Globus pallidus (tissue), 1 donor: ENCODE results near the gene CENPO.
"Not testable (repeated sequence)": the region's sequence is repeated elsewhere in the genome, so short reads cannot be mapped to it uniquely, and the experiment has no call there.

Experiments used
- DNase-seq: peaks from one replicate; pipeline ENCODE4 v3.0.0-alpha.2; 2015; ENCODE audit warnings: low spot score

Gene CENPO

GRCh38 chr2:24788816-24789215 lies 4.4 kb upstream of the CENPO start:
- DNase-seq = no peak

GRCh38 chr2:24791452-24791851 lies 1.8 kb upstream of the CENPO start:
- no peak for DNase-seq

- no peak for DNase-seq
Observed at GRCh38 chr2:24792542-24792873, 717 bp upstream of the CENPO start.

- no peak for DNase-seq
Observed at GRCh38 chr2:24793761-24794435, 673 bp downstream of the CENPO start.

GRCh38 chr2:24797644-24798043 lies 4.4 kb downstream of the CENPO start:
- no peak for DNase-seq

- not testable (repeated sequence) for DNase-seq
Observed at GRCh38 chr2:24800487-24800886, 7.3 kb downstream of the CENPO start.

GRCh38 chr2:24805811-24806660 lies 12.8 kb downstream of the CENPO start:
- not testable (repeated sequence) for DNase-seq

- no peak for DNase-seq
Observed at GRCh38 chr2:24806661-24807036, 13.4 kb downstream of the CENPO start.

GRCh38 chr2:24809316-24810007 lies 16.2 kb downstream of the CENPO start:
- no peak for DNase-seq

GRCh38 chr2:24813691-24814137 lies 20.5 kb downstream of the CENPO start:
- DNase-seq = no peak

- DNase-seq = no peak
Observed at GRCh38 chr2:24814516-24814915, 21.3 kb downstream of the CENPO start.

- no peak for DNase-seq
Observed at GRCh38 chr2:24815171-24815570, 21.9 kb downstream of the CENPO start.

- DNase-seq = no peak
Observed at GRCh38 chr2:24816404-24816803, 23.2 kb downstream of the CENPO start.

- DNase-seq = no peak
Observed at GRCh38 chr2:24816884-24817283, 23.7 kb downstream of the CENPO start.

- no peak for DNase-seq
Observed at GRCh38 chr2:24818721-24819167, 25.5 kb downstream of the CENPO start.

GRCh38 chr2:24819442-24820174 lies 26.4 kb downstream of the CENPO start:
- no peak for DNase-seq

GRCh38 chr2:24820175-24820513 lies 26.9 kb downstream of the CENPO start:
- DNase-seq = no peak

GRCh38 chr2:24820598-24821432 lies 27.6 kb downstream of the CENPO start:
- no peak for DNase-seq

- no peak for DNase-seq
Observed at GRCh38 chr2:24821433-24821891, 28.2 kb downstream of the CENPO start.

GRCh38 chr2:24822049-24822706 lies 29.0 kb downstream of the CENPO start:
- no peak for DNase-seq
